MM.1S (cell line): ENCODE measurements around the gene ZNF580.
A peak's percentile ranks its signal among the peaks of the same experiment; 100 is the strongest.

ENCODE experiments used
- DNase-seq: peaks from one replicate; pipeline ENCODE4 v3.0.0-alpha.2; 2015
- H2AFZ ChIP-seq: fragments of 300-600 bp; sonication (generic); 2 replicates; pipeline ENCODE4 v1.6.0; 2016; ENCODE audit warnings: antibody characterized with exemption, low read length
- H3F3A ChIP-seq: fragments of 300-600 bp; sonication (generic); 2 replicates; pipeline ENCODE4 v1.6.1; 2016; ENCODE audit warnings: mild to moderate bottlenecking, antibody characterized with exemption, low read length, moderate library complexity, mixed read lengths; ENCODE audit not compliant: insufficient read depth
- H3K27ac ChIP-seq: fragments of 300-600 bp; sonication (generic); 2 replicates; pipeline ENCODE4 v1.5.1; 2016; ENCODE audit warnings: mild to moderate bottlenecking, low read length
- H3K27me3 ChIP-seq: fragments of 300-600 bp; sonication (generic); replicated peaks from 2 replicates; pipeline ENCODE4 v1.6.0; 2016; ENCODE audit warnings: low read length; ENCODE audit not compliant: insufficient read depth
- H3K36me3 ChIP-seq: fragments of 300-600 bp; sonication (generic); replicated peaks from 2 replicates; pipeline ENCODE4 v1.6.1; 2016; ENCODE audit warnings: mild to moderate bottlenecking, low read length, mixed read lengths; ENCODE audit not compliant: insufficient read depth
- H3K4me1 ChIP-seq: fragments of 300-600 bp; sonication (generic); 2 replicates; pipeline ENCODE4 v1.6.1; 2016; ENCODE audit warnings: low read length, mixed read lengths
- H3K4me2 ChIP-seq: fragments of 300-600 bp; sonication (generic); 2 replicates; pipeline ENCODE4 v1.6.0; 2016; ENCODE audit warnings: low read depth, low read length
- H3K4me3 ChIP-seq: fragments of 300-600 bp; sonication (generic); 2 replicates; pipeline ENCODE4 v1.5.1; 2016; ENCODE audit warnings: low read length, mixed read lengths
- H3K79me2 ChIP-seq: fragments of 300-600 bp; sonication (generic); 2 replicates; pipeline ENCODE4 v1.6.1; 2016; ENCODE audit warnings: mixed run types, low read length, mixed read lengths
- H3K9ac ChIP-seq: fragments of 300-600 bp; sonication (generic); 2 replicates; pipeline ENCODE4 v1.6.1; 2016; ENCODE audit warnings: low read length, mixed read lengths
- H3K9me2 ChIP-seq: fragments of 300-600 bp; sonication (generic); replicated peaks from 2 replicates; pipeline ENCODE4 v1.6.1; 2016; ENCODE audit warnings: mild to moderate bottlenecking, low read length, mixed read lengths; ENCODE audit not compliant: insufficient read depth
- H3K9me3 ChIP-seq: fragments of 300-600 bp; sonication (generic); replicated peaks from 2 replicates; pipeline ENCODE4 v1.6.1; 2016; ENCODE audit warnings: mild to moderate bottlenecking, low read length, mixed read lengths; ENCODE audit not compliant: insufficient read depth
- H4K20me1 ChIP-seq: fragments of 300-600 bp; sonication (generic); 2 replicates; pipeline ENCODE4 v1.6.1; 2016; ENCODE audit warnings: mild to moderate bottlenecking, low read length, moderate library complexity, mixed read lengths; ENCODE audit not compliant: insufficient read depth
- CTCF ChIP-seq: fragments of 300-600 bp; sonication (generic); IDR thresholded peaks from 2 replicates; pipeline ENCODE4 v1.5.1; 2016; ENCODE audit warnings: antibody characterized with exemption, low read length, mixed read lengths
- EZH2 ChIP-seq: fragments of 300-600 bp; sonication (generic); optimal IDR thresholded peaks from 2 replicates; pipeline ENCODE3; 2017; ENCODE audit warnings: low read depth, mild to moderate bottlenecking, antibody characterized with exemption, low read length, mixed read lengths
- EZH2phosphoT487 ChIP-seq: fragments of 300-600 bp; sonication (generic); IDR thresholded peaks from 2 replicates; pipeline ENCODE4 v1.6.1; 2018; ENCODE audit warnings: antibody characterized with exemption, low read length

The ZNF580 gene

GRCh38 chr19:55623561-55623960, 17.2 kb upstream of the ZNF580 start:
- H3K79me2 ChIP-seq: no peaks in the 10 kb centered on the region; the same call in 1 of the 2 replicates
- no peaks in the 10 kb centered on the region for H3K4me1 ChIP-seq
- no peak overlapping the region for H3K27ac ChIP-seq
- no peaks in the 10 kb centered on the region for H3K9me2 ChIP-seq
- peaks cover 10% of the 10 kb centered on the region; the same call in 1 of the 2 replicates for H3K27me3 ChIP-seq
- H3K9ac ChIP-seq: no peak overlapping the region
- TF ChIP-seq CTCF: no peak
- no peak for TF ChIP-seq EZH2
- no peak overlapping the region for H2AFZ ChIP-seq
- no peak overlapping the region for H3K4me2 ChIP-seq
- no peaks in the 10 kb centered on the region for H3K9me3 ChIP-seq
- no peak overlapping the region; the same call in 1 of the 2 replicates for H3K4me3 ChIP-seq
- no peak for DNase-seq
- H3K36me3 ChIP-seq: no peaks in the 10 kb centered on the region
- no peaks in the 10 kb centered on the region for H4K20me1 ChIP-seq
- H3F3A ChIP-seq: 0 out of 2 replicates have a peak, but pooled peaks cover 9% of the 10 kb centered on the region

GRCh38 chr19:55624109-55625003, 16.4 kb upstream of the ZNF580 start, which contains the start of gene ZNF784:
TSS of gene ZNF784 (minus strand) at chr19:55624566. CDS start at chr19:55624561, 5 bp downstream.
- TF ChIP-seq EZH2: no peak
- no peak for TF ChIP-seq CTCF
- TF ChIP-seq EZH2phosphoT487: no peak
- H3K79me2 ChIP-seq: no peaks in the 10 kb centered on the region; the same call in 1 of the 2 replicates
- H3K9me3 ChIP-seq: no peaks in the 10 kb centered on the region
- peak; percentile 93 for DNase-seq
- H3K4me2 ChIP-seq: peak within 1 kb of the TSS; percentile 72
- peak within 1 kb of the TSS; percentile 33 for H2AFZ ChIP-seq
- no peaks in the 10 kb centered on the region for H3K36me3 ChIP-seq
- H3K27ac ChIP-seq: peak within 1 kb of the TSS; percentile 81
- H3K9ac ChIP-seq: peak within 1 kb of the TSS; percentile 86
- peak within 1 kb of the TSS; percentile 74 for H3K4me3 ChIP-seq
- H3K27me3 ChIP-seq: peaks cover 18% of the 10 kb centered on the region
- H3K4me1 ChIP-seq: no peaks in the 10 kb centered on the region
- H4K20me1 ChIP-seq: no peaks in the 10 kb centered on the region
- 0 out of 2 replicates have a peak, but pooled peaks cover 9% of the 10 kb centered on the region for H3F3A ChIP-seq
- H3K9me2 ChIP-seq: no peaks in the 10 kb centered on the region

GRCh38 chr19:55625004-55625326, 15.8 kb upstream of the ZNF580 start:
- no peak for TF ChIP-seq EZH2phosphoT487
- no peak for TF ChIP-seq EZH2
- TF ChIP-seq CTCF: no peak

More at GRCh38 chr19:55625004-55625326, 15.8 kb upstream of the ZNF580 start:
- peak overlapping the region; percentile 74 for H3K4me3 ChIP-seq
- peak overlapping the region; percentile 33 for H2AFZ ChIP-seq
- no peaks in the 10 kb centered on the region for H3K36me3 ChIP-seq
- peaks cover 23% of the 10 kb centered on the region for H3K27me3 ChIP-seq
- no peak for DNase-seq
- H3K4me2 ChIP-seq: peak overlapping the region; percentile 72
- H3F3A ChIP-seq: 0 out of 2 replicates have a peak, but pooled peaks cover 9% of the 10 kb centered on the region
- H3K4me1 ChIP-seq: no peaks in the 10 kb centered on the region
- H4K20me1 ChIP-seq: no peaks in the 10 kb centered on the region
- H3K9me2 ChIP-seq: no peaks in the 10 kb centered on the region
- H3K9me3 ChIP-seq: no peaks in the 10 kb centered on the region
- H3K9ac ChIP-seq: peak overlapping the region; percentile 28; the same call in 1 of the 2 replicates
- H3K79me2 ChIP-seq: no peaks in the 10 kb centered on the region; the same call in 1 of the 2 replicates
- no peak overlapping the region; the same call in 1 of the 2 replicates for H3K27ac ChIP-seq
